22Rv1 (cell line): Measurements from ENCODE around the gene FOXO1.

Source experiments
- ZFX ChIP-seq: fragments of 450-650 bp; IDR thresholded peaks from 2 replicates; pipeline ENCODE4 v1.6.1; 2017; ENCODE audit warnings: antibody characterized with exemption, borderline replicate concordance
- TF ChIP-seq, protein P1 (sequence below): fragments of 450-650 bp; IDR thresholded peaks from 2 replicates; pipeline ENCODE4 v1.5.1; 2017; ENCODE audit warnings: mild to moderate bottlenecking

DNA sequence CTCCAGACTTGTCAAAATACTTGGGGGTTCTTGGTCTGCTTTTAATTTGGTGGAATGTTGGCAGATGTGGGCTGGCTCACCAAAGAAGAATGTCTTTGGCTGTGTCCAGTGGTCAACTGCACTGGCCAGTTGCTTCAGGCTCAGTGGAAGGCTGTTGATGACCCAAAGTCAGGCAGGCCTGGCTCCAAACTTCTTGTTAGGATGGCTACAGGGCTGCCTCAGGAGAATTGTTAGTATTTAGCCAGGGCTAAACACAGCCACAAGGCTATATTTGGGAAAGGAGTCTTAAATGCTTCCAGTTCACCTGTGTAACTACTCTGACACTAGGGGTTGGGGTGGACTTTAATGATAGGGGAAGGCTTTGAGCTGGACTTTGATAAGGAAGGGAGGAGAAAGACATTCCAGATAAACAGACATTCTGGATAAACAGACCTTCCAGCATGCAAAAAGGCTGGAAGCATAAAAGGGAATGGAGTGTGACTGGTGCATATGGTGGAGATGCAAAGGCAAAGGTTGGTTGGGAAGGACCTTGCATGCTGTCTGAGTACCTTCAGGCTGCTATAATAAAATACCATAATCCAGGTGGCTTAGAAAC is 116.8 kb downstream of the FOXO1 start:
- TF ChIP-seq, protein P1, sequence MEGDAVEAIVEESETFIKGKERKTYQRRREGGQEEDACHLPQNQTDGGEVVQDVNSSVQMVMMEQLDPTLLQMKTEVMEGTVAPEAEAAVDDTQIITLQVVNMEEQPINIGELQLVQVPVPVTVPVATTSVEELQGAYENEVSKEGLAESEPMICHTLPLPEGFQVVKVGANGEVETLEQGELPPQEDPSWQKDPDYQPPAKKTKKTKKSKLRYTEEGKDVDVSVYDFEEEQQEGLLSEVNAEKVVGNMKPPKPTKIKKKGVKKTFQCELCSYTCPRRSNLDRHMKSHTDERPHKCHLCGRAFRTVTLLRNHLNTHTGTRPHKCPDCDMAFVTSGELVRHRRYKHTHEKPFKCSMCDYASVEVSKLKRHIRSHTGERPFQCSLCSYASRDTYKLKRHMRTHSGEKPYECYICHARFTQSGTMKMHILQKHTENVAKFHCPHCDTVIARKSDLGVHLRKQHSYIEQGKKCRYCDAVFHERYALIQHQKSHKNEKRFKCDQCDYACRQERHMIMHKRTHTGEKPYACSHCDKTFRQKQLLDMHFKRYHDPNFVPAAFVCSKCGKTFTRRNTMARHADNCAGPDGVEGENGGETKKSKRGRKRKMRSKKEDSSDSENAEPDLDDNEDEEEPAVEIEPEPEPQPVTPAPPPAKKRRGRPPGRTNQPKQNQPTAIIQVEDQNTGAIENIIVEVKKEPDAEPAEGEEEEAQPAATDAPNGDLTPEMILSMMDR: no peak
- TF ChIP-seq ZFX: no peak
